Osteocyte (in vitro differentiated cells): ENCODE data around the gene CRYBG2. TPM values are rescaled to one million over a fixed set of nuclear protein-coding genes. Genes with fewer than 3 reads are reported as not detected.

Experiments used
- DNase-seq: peaks from one replicate; pipeline ENCODE4 v3.0.0; 2021; ENCODE audit warnings: mixed read lengths; ENCODE audit not compliant: unreplicated experiment; ENCODE audit errors: extremely low spot score
- H3K27ac Mint-ChIP-seq: one replicate; pipeline ENCODE4 v1.8.0; 2021; ENCODE audit warnings: mild to moderate bottlenecking, mixed read lengths; ENCODE audit not compliant: unreplicated experiment
- H3K27me3 Mint-ChIP-seq: one replicate; pipeline ENCODE4 v1.8.0; 2021; ENCODE audit warnings: mixed read lengths; ENCODE audit not compliant: unreplicated experiment
- H3K36me3 Mint-ChIP-seq: one replicate; pipeline ENCODE4 v1.8.0; 2021; ENCODE audit warnings: mixed read lengths; ENCODE audit not compliant: unreplicated experiment
- H3K4me1 Mint-ChIP-seq: one replicate; pipeline ENCODE4 v1.8.0; 2021; ENCODE audit warnings: mixed read lengths; ENCODE audit not compliant: unreplicated experiment
- H3K4me3 Mint-ChIP-seq: one replicate; pipeline ENCODE4 v1.8.0; 2021; ENCODE audit warnings: mild to moderate bottlenecking, moderate library complexity, mixed read lengths; ENCODE audit not compliant: unreplicated experiment
- H3K9me3 Mint-ChIP-seq: one replicate; pipeline ENCODE4 v1.8.0; 2021; ENCODE audit warnings: mixed read lengths; ENCODE audit not compliant: unreplicated experiment
- total RNA-seq: library from RNA; stranded (reverse); gene quantifications from 2 replicates; pipeline ENCODE4 v1.2.1, GENCODE V29; 2021
- TF ChIP-seq, protein P1 (sequence below): fragments of 200-600 bp; sonication (generic); IDR thresholded peaks from 2 replicates; pipeline ENCODE4 v1.5.0; 2021; ENCODE audit warnings: antibody characterized with exemption, mild to moderate bottlenecking, moderate library complexity

CRYBG2 gene
- total RNA-seq, 1 donor from 2014 or later = not detected

DNA sequence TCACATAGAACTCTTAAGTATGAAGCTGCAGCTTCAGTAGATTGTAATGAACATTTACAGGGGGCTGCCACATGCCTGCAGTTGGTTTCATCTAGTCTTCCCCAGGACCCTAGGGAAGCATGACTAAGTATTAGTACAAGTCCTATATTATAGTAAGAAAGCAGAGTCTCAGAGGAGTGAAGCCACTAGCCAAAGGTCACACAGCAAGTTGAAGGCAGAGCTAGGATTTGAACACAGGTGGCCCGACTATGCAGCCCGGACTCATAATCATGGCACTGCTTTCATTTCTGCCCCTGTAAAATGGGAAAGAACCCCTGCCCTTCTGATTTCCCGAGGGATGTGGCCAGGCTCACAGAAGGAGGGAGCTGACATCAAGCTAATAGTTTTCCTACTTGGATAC lies 8.4 kb upstream of the CRYBG2 start:
- no peak for DNase-seq
- Mint-ChIP-seq H3K36me3 (no peaks in the 10 kb centered on the region), H3K9me3 (no peaks in the 10 kb centered on the region), H3K4me1 (peaks cover 3% of the 10 kb centered on the region), H3K4me3 (no peak overlapping the region), H3K27me3 (peaks cover 45% of the 10 kb centered on the region), H3K27ac (no peak overlapping the region)
- TF ChIP-seq, protein P1, sequence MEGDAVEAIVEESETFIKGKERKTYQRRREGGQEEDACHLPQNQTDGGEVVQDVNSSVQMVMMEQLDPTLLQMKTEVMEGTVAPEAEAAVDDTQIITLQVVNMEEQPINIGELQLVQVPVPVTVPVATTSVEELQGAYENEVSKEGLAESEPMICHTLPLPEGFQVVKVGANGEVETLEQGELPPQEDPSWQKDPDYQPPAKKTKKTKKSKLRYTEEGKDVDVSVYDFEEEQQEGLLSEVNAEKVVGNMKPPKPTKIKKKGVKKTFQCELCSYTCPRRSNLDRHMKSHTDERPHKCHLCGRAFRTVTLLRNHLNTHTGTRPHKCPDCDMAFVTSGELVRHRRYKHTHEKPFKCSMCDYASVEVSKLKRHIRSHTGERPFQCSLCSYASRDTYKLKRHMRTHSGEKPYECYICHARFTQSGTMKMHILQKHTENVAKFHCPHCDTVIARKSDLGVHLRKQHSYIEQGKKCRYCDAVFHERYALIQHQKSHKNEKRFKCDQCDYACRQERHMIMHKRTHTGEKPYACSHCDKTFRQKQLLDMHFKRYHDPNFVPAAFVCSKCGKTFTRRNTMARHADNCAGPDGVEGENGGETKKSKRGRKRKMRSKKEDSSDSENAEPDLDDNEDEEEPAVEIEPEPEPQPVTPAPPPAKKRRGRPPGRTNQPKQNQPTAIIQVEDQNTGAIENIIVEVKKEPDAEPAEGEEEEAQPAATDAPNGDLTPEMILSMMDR = no peak

DNA sequence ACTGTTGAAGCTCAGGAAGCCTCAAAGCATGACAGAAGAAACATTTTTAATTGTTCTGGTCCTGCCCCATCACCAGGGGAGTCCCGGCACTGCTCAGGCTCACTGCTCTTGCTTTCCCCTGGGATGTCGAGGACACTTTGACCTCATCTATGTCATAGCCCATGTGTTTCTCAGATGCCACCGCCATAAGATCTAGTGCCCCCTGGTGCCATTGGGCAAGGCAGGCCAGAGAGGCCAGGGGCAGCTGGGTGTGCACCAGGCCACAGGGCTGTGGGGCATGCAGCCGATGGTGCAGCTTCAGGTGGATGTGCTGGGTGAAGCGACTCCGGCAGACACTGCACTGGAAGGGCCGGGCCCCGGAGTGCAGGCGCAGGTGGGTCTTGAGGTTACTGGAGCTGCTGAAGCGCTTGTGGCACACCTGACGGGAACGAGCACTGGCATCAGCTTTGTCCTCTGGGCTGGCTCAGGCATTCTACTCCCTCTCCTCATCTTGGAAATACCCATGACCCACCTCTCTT lies 7.7 kb upstream of the CRYBG2 start:
- no peak for DNase-seq
- H3K9me3 Mint-ChIP-seq = no peaks in the 10 kb centered on the region
- H3K27me3 Mint-ChIP-seq = peaks cover 47% of the 10 kb centered on the region
- no peak overlapping the region for H3K4me3 Mint-ChIP-seq
- TF ChIP-seq, protein P1 = no peak
- no peak overlapping the region for H3K27ac Mint-ChIP-seq
- no peaks in the 10 kb centered on the region for H3K36me3 Mint-ChIP-seq
- peaks cover 3% of the 10 kb centered on the region for H3K4me1 Mint-ChIP-seq

DNA sequence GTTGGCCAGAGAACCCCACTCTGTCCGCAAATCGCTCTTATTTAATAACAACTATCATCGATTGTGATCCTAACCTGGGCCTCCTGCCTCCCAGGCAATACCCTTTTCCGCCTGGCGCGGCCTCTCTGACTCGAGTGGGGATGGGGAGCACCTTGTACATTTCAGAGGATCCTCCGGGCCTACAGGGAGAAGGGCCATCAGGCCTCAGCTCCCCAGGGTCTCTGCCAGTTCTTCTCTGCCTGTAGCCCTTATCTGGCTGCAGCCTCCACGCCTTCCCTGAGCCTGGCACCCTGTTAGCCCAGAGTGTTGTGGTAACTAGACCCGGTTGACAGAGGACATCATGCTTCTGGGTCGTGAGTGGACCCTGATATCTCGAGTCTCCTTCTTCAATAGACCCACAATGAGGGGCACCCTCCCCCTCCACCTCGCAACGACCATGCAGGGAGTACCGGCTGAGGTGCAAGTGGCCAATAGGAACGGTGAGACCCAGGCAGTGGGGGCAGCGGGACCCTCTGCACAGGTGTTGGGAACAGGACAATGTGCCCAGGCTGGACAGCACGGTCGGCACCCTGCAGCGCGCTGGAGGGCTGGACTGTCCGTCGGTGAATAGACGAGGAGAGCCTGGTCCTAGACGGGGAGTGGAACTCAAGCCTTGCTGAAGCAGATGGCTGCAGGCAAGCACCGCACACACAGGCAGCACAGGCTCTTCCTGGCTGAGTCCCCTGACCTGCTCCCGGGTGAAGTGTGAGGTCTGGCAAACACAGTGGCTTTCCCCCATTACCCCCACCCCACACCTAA lies 7.1 kb upstream of the CRYBG2 start:
- H3K4me1 Mint-ChIP-seq = peaks cover 3% of the 10 kb centered on the region
- no peak overlapping the region for H3K27ac Mint-ChIP-seq
- H3K9me3 Mint-ChIP-seq = no peaks in the 10 kb centered on the region
- no peaks in the 10 kb centered on the region for H3K36me3 Mint-ChIP-seq
- TF ChIP-seq, protein P1 = no peak
- H3K27me3 Mint-ChIP-seq = peaks cover 45% of the 10 kb centered on the region
- no peak for DNase-seq
- no peak overlapping the region for H3K4me3 Mint-ChIP-seq

DNA sequence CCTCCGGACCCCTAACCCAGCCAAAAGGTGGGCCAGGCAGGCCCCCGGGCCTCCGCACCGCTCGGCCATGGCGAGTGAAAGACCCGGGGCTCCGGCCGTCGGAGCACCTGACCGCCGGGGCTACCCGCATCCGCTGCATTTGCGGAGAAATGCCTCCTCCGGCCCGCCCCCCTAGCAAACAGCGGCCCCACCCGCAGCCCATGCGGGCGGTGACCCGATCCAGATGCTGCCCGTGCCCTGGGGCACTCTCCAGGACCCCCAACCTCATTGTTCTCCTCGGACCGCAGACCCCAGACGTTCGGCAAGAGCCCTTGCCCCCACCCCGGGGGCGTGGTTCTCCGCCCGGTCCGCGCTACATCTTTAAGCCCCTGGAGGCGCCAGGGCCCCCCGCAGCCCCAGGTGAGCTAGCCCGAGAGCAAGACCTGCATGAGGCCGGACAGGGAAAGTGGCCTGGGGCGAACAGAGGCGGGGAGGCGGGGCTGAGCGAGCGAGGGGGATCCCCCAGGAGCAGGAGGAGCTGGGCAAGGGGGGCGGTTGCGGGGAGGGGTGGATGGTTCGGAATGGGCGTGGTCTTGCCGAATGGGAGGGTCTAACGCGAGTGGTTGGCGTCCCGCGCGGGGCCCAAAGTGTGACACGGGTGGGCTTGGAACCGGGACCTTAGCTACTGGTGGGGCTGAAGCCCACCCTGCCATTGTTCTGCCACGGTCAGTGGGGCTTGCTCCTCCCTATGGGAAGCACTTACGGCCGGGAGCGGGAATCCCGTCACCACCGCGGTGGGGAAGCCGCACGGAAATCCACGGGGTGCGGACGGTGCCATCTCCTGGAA lies 6.3 kb upstream of the CRYBG2 start:
- H3K4me1 Mint-ChIP-seq = peaks cover 3% of the 10 kb centered on the region
- H3K4me3 Mint-ChIP-seq = no peak overlapping the region
- H3K27me3 Mint-ChIP-seq = peaks cover 50% of the 10 kb centered on the region
- H3K36me3 Mint-ChIP-seq = no peaks in the 10 kb centered on the region
- H3K27ac Mint-ChIP-seq = no peak overlapping the region
- no peaks in the 10 kb centered on the region for H3K9me3 Mint-ChIP-seq
- TF ChIP-seq, protein P1 = no peak
- DNase-seq = no peak
